ENCODE results near the gene UBL4A. TPM values are rescaled to one million over a fixed set of nuclear protein-coding genes. Genes with fewer than 3 reads are reported as not detected.

The UBL4A gene
- total and polyA plus RNA-seq, 7 donors = 38.3 to 118 (median 64.4) TPM

DNA sequence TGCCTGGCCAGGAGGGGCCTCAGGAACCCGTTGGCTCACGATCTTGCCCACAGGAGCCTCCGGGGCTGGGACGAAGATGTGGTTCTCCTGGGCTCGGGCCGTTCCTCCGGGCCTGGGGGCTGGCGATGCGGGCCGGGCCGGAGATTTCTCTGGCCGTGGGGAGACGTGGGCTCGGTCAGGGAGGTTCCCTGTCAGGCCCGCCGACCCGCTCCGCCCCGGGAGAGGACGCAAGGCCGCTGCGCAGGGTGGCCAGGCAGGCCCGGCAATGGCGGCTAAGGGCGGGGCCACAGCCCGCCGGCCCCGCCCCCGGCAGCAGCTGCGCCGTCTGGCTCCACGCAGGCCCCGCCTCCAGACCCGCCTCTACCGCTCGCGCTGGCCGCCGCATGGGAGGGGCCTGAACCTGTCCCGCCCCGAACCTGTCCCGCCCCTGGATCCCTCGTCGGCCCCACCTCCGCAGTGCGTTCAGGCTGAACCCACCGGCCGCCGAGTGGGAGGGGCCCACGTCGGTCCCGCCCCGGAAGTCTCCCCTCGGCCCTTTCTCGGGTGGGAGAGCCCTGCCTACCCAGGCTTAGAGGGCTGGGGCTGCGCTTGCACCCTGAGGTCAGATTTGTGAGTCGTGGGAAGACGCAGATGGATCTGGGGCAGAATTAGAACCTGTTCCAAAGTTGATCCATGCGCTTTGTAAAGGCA, 29.7 kb upstream of the UBL4A start, which contains the start of gene FAM3A:
Gene FAM3A (minus strand): TSS at position 267 of the 690 bp plus-strand sequence. CDS start 460 bp downstream, outside the sequence.
- peak; percentile 95 to 97 (median 97) for ATAC-seq
- WGBS, 3 donors = 0 to 39% (median 1%) methylated on average over 4 to 59 of the region's 59 CpGs
- DNase-seq = peak; percentile 94 to 97
- Histone ChIP-seq H3K4me1 (no peaks in the 10 kb centered on the region), H3K9me3 (no peaks in the 10 kb centered on the region), H3K4me3 (peak within 1 kb of the TSS; percentile 76), H3K27me3 (ENCODE audit: insufficient read depth in 3 of 3, low read length in 2 of 3) (no peaks in the 10 kb centered on the region), H3K27ac (peak within 1 kb of the TSS; percentile 87), H3K36me3 (ENCODE audit: insufficient read depth in 1 of 2, low read depth in 1 of 2) (no peaks in the 10 kb centered on the region)
- intact Hi-C loops (cut with DNase I) = no loop called here
- TF ChIP-seq, protein P1, sequence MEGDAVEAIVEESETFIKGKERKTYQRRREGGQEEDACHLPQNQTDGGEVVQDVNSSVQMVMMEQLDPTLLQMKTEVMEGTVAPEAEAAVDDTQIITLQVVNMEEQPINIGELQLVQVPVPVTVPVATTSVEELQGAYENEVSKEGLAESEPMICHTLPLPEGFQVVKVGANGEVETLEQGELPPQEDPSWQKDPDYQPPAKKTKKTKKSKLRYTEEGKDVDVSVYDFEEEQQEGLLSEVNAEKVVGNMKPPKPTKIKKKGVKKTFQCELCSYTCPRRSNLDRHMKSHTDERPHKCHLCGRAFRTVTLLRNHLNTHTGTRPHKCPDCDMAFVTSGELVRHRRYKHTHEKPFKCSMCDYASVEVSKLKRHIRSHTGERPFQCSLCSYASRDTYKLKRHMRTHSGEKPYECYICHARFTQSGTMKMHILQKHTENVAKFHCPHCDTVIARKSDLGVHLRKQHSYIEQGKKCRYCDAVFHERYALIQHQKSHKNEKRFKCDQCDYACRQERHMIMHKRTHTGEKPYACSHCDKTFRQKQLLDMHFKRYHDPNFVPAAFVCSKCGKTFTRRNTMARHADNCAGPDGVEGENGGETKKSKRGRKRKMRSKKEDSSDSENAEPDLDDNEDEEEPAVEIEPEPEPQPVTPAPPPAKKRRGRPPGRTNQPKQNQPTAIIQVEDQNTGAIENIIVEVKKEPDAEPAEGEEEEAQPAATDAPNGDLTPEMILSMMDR (IDR thresholded peaks at IDR 0.05) = no peak

DNA sequence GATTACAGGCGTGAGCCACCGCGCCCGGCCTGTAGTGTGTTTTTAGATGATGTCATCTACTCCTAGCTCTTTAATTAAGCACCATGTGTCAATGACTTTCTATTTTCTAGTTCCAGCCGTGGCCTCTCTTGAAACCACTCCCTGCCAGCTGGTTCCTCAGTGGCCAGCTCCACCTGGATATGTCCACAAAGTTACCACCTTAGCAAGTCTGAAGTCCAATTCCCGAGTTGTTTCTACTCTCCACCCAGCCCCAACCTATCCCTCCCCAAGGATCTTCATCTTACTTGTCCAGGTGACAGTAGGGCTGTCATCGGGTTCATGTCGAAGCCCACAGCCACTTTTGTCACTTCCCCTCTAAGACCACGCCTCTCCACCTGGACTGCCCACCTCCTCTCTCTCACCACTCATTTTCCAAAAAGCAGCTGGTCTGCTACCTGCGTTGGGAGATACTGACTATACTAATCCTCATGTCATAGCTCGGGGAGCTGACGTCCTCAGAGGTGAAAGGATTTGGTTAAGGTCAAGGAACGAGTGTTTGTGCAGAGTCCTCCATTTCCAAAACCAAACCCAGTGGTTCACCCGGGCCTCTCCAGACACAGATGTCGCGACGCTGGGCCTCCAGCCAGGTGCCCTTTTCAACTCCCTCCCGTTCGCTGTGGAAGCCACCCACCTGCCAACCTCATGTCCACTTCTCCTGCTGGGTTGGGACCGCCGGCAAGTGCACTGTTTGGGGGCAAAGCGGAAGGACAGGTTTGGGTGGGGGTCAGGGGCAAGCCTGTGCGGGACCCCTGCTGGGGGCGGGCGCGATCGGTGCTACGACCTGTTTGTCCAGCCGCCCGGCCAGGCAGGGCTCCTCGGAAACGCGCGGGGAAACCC, 28.9 kb upstream of the UBL4A start:
- no peaks in the 10 kb centered on the region for H3K4me1 ChIP-seq
- H3K4me3 ChIP-seq = peak overlapping the region; percentile 76
- DNase-seq (peak in 1 of 2 donors; percentile 70), ATAC-seq (peak; percentile 1 to 39 (median 22))
- TF ChIP-seq, protein P1 (IDR thresholded peaks at IDR 0.05) = no peak
- no peaks in the 10 kb centered on the region for H3K27me3 ChIP-seq (ENCODE audit: insufficient read depth in 3 of 3, low read length in 2 of 3)
- intact Hi-C loops (cut with DNase I) = no loop called here
- H3K27ac ChIP-seq = peak overlapping the region; percentile 87
- H3K9me3 ChIP-seq = no peaks in the 10 kb centered on the region
- 7 to 45% (median 19%) methylated on average over 27 to 34 of the region's 34 CpGs for WGBS, 3 donors
- no peaks in the 10 kb centered on the region for H3K36me3 ChIP-seq (ENCODE audit: insufficient read depth in 1 of 2, low read depth in 1 of 2)

DNA sequence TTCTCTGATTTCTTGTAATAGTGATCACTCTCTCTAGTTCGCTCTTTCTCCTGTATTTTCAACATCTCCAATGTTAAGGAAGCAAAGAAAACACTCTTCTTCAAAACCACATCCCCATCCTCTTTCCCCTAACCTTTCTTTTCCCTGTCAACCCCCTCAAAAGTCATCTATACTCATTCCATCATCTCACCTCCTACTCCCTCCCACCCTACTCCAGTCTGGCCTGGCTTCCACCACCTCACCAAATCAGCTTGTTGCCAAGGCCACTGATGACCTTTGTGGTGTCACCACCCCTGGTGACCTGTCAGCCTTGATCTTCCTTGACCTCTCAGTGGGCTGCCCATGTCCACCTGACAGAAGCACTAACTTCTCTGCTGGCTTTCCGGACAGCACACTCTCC, 27.3 kb upstream of the UBL4A start:
- no peak for DNase-seq
- no peaks in the 10 kb centered on the region for H3K27me3 ChIP-seq (ENCODE audit: insufficient read depth in 3 of 3, low read length in 2 of 3)
- no peak overlapping the region for H3K4me3 ChIP-seq
- ATAC-seq = no peak
- H3K4me1 ChIP-seq = no peaks in the 10 kb centered on the region
- intact Hi-C loops (cut with DNase I) = no loop called here
- no peaks in the 10 kb centered on the region for H3K9me3 ChIP-seq
- TF ChIP-seq, protein P1 (IDR thresholded peaks at IDR 0.05) = no peak
- no peaks in the 10 kb centered on the region for H3K36me3 ChIP-seq (ENCODE audit: insufficient read depth in 1 of 2, low read depth in 1 of 2)
- WGBS, 3 donors = 88 to 100% (median 96%) methylated on average over 2 of the region's 2 CpGs
- no peak overlapping the region for H3K27ac ChIP-seq

DNA sequence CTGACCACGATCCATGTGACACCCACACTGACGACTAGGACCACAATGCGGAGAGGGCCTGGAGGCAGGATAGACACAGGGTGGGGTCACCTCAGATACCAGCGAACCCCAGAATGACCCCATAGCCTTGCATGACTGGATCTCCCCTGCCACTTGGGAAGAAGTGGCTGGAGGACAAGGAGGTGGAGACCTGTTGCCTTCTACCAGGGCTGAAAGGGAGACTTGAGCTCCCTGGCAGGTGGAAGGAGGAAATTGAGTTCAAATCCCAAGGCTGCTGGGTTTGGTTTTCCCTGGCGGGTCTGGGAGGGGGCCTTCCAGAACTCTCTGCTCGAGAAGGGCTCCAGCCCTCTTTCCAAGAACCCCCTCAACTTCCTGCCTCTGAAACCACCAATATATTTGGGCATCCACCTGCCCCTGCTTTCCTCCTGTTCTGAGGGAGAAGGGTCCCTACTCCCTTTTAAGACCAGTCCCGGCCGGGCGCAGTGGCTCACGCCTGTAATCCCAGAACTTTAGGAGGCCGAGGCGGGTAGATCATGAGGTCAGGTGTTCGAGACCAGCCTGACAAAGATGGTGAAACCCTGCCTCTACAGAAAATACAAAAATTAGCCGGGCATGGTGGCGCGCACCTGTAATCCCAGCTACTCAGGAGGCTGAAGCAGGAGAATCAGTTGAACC, 26.6 kb upstream of the UBL4A start:
- DNase-seq (no peak), ATAC-seq (no peak)
- Histone ChIP-seq H3K9me3 (no peaks in the 10 kb centered on the region), H3K4me3 (no peak overlapping the region), H3K36me3 (ENCODE audit: insufficient read depth in 1 of 2, low read depth in 1 of 2) (peaks cover 0 to 4% of the 10 kb centered on the region in 2 donors), H3K4me1 (no peaks in the 10 kb centered on the region), H3K27ac (no peak overlapping the region), H3K27me3 (ENCODE audit: insufficient read depth in 3 of 3, low read length in 2 of 3) (no peaks in the 10 kb centered on the region)
- 90 to 95% (median 92%) methylated on average over 16 of the region's 16 CpGs for WGBS, 3 donors
- TF ChIP-seq, protein P1 (IDR thresholded peaks at IDR 0.05) = no peak
- intact Hi-C loops (cut with DNase I) = no loop called here

Measured in psoas muscle (tissue), 8 donors.